ENCODE measurements around the gene SLC38A3. TPM values are rescaled to one million over a fixed set of nuclear protein-coding genes. Genes with fewer than 3 reads are reported as not detected.
A peak's percentile ranks its signal among the peaks of the same experiment; 100 is the strongest.

Gene SLC38A3
- total and polyA plus RNA-seq, 4 experiments from 2014 or later = not detected

- Mint-ChIP-seq H3K4me3 (peak overlapping the region; percentile 96 to 99 (median 98)), H3K4me1 (peaks cover 30 to 76% (median 52%) of the 10 kb centered on the region in 4 donors), H3K27ac (peak overlapping the region; percentile 91 to 97 (median 94)), H3K36me3 (peaks cover 0 to 39% of the 10 kb centered on the region in 2 donors), H3K27me3 (no peaks in the 10 kb centered on the region), H3K9me3 (no peaks in the 10 kb centered on the region)
- DNase-seq = peak; percentile 83 to 94 (median 86)
- peaks cover 61% of the 10 kb centered on the region for H3K4me1 ChIP-seq (ENCODE audit: insufficient read depth, low read length)
- ChIA-PET CTCF (ENCODE audit: partially characterized antibody) (interaction anchor here (1.2 to 10.2 kb wide), 5 partner anchors 8 to 61 kb away, joined by 3 to 127 read pairs (median 4); partner anchors contain the start of genes HYAL3 and NAA80), POLR2A (ENCODE audit: partially characterized antibody) (interaction anchor here (0.9 to 11.2 kb wide), 13 partner anchors 8 to 826 kb away, joined by 3 to 150 read pairs (median 6); partner anchors contain the start of genes C3orf18, CYB561D2, HYAL3 and IFRD2)
- no peaks in the 10 kb centered on the region for H3K27me3 ChIP-seq (ENCODE audit: insufficient read depth, low read length)
- H3K4me3 ChIP-seq (ENCODE audit: low read length in 2 of 2) = peak overlapping the region; percentile 75 to 94
- peaks cover 12% of the 10 kb centered on the region for H3K36me3 ChIP-seq (ENCODE audit: insufficient read depth, low read length)
- H3K9me3 ChIP-seq (ENCODE audit: control insufficient read depth in 1 of 2, low read length in 2 of 2) = no peaks in the 10 kb centered on the region
- intact Hi-C loops (cut with micrococcal nuclease) = loop anchor here (1.0 to 5.0 kb wide), 5 partner anchors 8 to 1734 kb away; partner anchors contain the start of genes ABHD14B, HYAL3 and NAA80
- peak overlapping the region; percentile 76 for H3K27ac ChIP-seq (ENCODE audit: low read depth, low read length)
Observed at GRCh38 chr3:50237754-50238548, 32.9 kb downstream of the SLC38A3 start.

DNA sequence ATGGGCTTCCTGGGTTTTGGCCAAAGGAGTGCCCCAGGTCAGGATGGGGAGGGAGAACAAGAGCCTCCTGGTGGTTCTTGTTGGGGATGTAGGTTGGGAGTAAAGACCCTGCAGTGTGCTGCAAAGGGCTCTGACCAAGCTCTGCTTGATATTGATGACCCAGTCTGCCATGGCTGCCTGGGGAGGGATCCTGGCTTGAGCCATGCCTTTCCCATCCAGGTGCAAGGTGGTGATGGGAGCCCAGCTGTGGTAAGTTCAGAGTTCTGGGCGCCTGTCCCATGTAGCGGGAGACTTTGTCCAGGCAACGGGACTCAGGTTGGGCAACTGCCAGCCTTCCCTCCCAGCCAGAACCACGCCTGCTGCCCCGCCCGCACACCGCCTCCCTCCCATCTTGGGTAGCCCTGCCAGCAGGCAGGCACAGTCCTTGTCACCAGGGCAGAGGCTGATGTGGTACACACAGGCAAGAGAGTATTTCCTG, 33.5 kb downstream of the SLC38A3 start:
- Mint-ChIP-seq H3K27me3 (no peaks in the 10 kb centered on the region), H3K4me1 (peaks cover 32 to 77% (median 55%) of the 10 kb centered on the region in 4 donors), H3K9me3 (no peaks in the 10 kb centered on the region), H3K27ac (peak overlapping the region; percentile 91 to 97 (median 94)), H3K4me3 (peak overlapping the region; percentile 96 to 99 (median 98)), H3K36me3 (peaks cover 0 to 42% of the 10 kb centered on the region in 2 donors)
- H3K4me3 ChIP-seq (ENCODE audit: low read length in 2 of 2) = peak overlapping the region; percentile 75 to 94
- ChIA-PET CTCF (ENCODE audit: partially characterized antibody) (interaction anchor here (1.7 to 10.2 kb wide), 4 partner anchors 8 to 60 kb away, joined by 3 to 127 read pairs (median 34); partner anchors contain the start of genes HYAL3 and NAA80), POLR2A (ENCODE audit: partially characterized antibody) (interaction anchor here (1.0 to 11.2 kb wide), 6 partner anchors 8 to 329 kb away, joined by 3 to 150 read pairs (median 16); partner anchors contain the start of gene C3orf18)
- no peak for DNase-seq
- H3K4me1 ChIP-seq (ENCODE audit: insufficient read depth, low read length) = peaks cover 67% of the 10 kb centered on the region
- H3K36me3 ChIP-seq (ENCODE audit: insufficient read depth, low read length) = peaks cover 12% of the 10 kb centered on the region
- no peaks in the 10 kb centered on the region for H3K27me3 ChIP-seq (ENCODE audit: insufficient read depth, low read length)
- H3K27ac ChIP-seq (ENCODE audit: low read depth, low read length) = peak overlapping the region; percentile 76
- no peaks in the 10 kb centered on the region for H3K9me3 ChIP-seq (ENCODE audit: control insufficient read depth in 1 of 2, low read length in 2 of 2)
- intact Hi-C loops (cut with micrococcal nuclease) = loop anchor here (1.0 to 5.0 kb wide), 5 partner anchors 8 to 1734 kb away; partner anchors contain the start of genes ABHD14B, HYAL3 and NAA80

DNA sequence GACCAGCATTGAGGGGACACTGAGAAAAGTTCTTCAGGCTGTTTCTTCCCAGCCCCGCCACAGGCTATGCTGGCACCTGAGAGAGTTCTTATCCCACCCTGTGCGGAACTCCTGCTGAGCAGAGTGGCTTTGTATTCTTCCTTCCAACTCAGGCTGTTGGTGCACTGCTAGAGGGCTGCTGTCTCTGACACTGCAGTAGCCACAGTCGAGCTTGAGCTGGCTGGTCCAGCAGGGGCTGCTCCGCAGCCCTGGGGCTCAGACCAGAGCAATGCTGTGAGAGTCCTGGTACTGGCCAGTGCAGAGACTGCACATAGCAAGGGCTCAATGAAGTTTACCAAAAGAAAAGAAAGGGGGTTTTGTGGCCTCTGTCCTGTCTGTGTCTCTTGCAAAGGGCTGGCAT, 34.6 kb downstream of the SLC38A3 start:
- Mint-ChIP-seq H3K4me3 (peak overlapping the region in 7 of 8 donors; percentile 39 to 99 (median 97)), H3K4me1 (peaks cover 37 to 86% (median 62%) of the 10 kb centered on the region in 4 donors), H3K27ac (peak overlapping the region; percentile 66 to 97 (median 91)), H3K27me3 (no peaks in the 10 kb centered on the region), H3K36me3 (peaks cover 0 to 48% of the 10 kb centered on the region in 2 donors), H3K9me3 (no peaks in the 10 kb centered on the region)
- H3K9me3 ChIP-seq (ENCODE audit: control insufficient read depth in 1 of 2, low read length in 2 of 2) = no peaks in the 10 kb centered on the region
- no peak overlapping the region for H3K4me3 ChIP-seq (ENCODE audit: low read length in 2 of 2)
- no peak for DNase-seq
- ChIA-PET CTCF (ENCODE audit: partially characterized antibody) (interaction anchor here (0.9 to 10.2 kb wide), 3 partner anchors 12 to 59 kb away, joined by 3 to 127 read pairs (median 4); partner anchors contain the start of genes HYAL3 and NAA80), POLR2A (ENCODE audit: partially characterized antibody) (interaction anchor here (11.2 kb wide), 1 partner anchor 11 kb away, joined by 150 read pairs; no protein-coding TSS in a partner anchor)
- intact Hi-C loops (cut with micrococcal nuclease) = loop anchor here (5.0 kb wide), 2 partner anchors 98 to 1733 kb away; partner anchors contain the start of gene ABHD14B
- peaks cover 74% of the 10 kb centered on the region for H3K4me1 ChIP-seq (ENCODE audit: insufficient read depth, low read length)
- peaks cover 17% of the 10 kb centered on the region for H3K36me3 ChIP-seq (ENCODE audit: insufficient read depth, low read length)
- no peaks in the 10 kb centered on the region for H3K27me3 ChIP-seq (ENCODE audit: insufficient read depth, low read length)
- H3K27ac ChIP-seq (ENCODE audit: low read depth, low read length) = peak overlapping the region; percentile 76

- no peak overlapping the region for H3K4me3 ChIP-seq (ENCODE audit: low read length in 2 of 2)
- Mint-ChIP-seq H3K4me1 (peaks cover 38 to 93% (median 65%) of the 10 kb centered on the region in 4 donors), H3K36me3 (peaks cover 0 to 49% of the 10 kb centered on the region in 2 donors), H3K4me3 (peak overlapping the region; percentile 4 to 77 (median 60)), H3K27me3 (no peaks in the 10 kb centered on the region), H3K9me3 (no peaks in the 10 kb centered on the region), H3K27ac (peak overlapping the region; percentile 73 to 96 (median 92))
- no peaks in the 10 kb centered on the region for H3K9me3 ChIP-seq (ENCODE audit: control insufficient read depth in 1 of 2, low read length in 2 of 2)
- H3K4me1 ChIP-seq (ENCODE audit: insufficient read depth, low read length) = peaks cover 78% of the 10 kb centered on the region
- H3K27me3 ChIP-seq (ENCODE audit: insufficient read depth, low read length) = no peaks in the 10 kb centered on the region
- DNase-seq = no peak
- intact Hi-C loops (cut with micrococcal nuclease) = no loop called here
- CTCF ChIA-PET (ENCODE audit: partially characterized antibody) = interaction anchor here (1.0 to 10.2 kb wide), 4 partner anchors 14 to 48 kb away, joined by 3 to 127 read pairs (median 16); no protein-coding TSS in a partner anchor
- H3K27ac ChIP-seq (ENCODE audit: low read depth, low read length) = peak overlapping the region; percentile 76
- H3K36me3 ChIP-seq (ENCODE audit: insufficient read depth, low read length) = peaks cover 18% of the 10 kb centered on the region
- POLR2A ChIA-PET (ENCODE audit: partially characterized antibody) = interaction anchor here (1.0 to 11.2 kb wide), 3 partner anchors 13 to 95 kb away, joined by 3 to 150 read pairs (median 5); no protein-coding TSS in a partner anchor
Observed at GRCh38 chr3:50241163-50241562, 36.1 kb downstream of the SLC38A3 start.

DNA sequence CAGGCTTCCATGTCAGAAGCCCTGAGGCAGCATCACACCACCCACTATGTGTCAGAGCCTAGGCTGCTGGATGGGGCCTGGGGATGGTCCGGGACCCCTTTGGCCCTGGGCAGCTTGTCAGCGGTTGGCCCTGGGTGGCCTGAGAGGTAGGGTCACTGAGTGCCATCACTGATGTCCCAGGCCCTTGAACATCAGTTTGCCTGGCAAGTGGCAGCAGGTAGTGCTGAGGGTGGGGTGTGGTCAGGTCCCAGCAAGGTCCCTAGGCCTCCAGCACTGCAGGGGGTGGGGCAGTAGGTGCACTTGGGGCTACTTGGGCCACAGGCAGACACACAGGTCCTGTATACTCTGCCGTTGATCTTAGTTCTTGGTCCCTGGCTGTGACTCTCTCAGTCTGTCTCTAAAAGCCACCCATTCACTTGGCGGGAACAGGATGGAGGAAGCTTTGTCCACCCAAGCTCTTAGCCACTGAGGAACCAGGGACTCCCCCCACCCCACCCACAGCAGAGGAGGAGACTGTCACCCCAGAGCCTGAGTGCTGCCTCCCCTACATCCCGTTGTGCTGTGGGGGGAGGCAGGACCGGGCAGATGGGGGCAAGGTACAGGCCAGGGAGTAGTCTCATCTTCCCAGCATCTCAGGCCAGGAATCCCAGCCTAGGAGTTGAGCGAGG, 36.8 kb downstream of the SLC38A3 start:
- CTCF ChIA-PET (ENCODE audit: partially characterized antibody) = interaction anchor here (1.0 to 10.2 kb wide), 3 partner anchors 15 to 48 kb away, joined by 3 to 127 read pairs (median 29); no protein-coding TSS in a partner anchor
- peak overlapping the region; percentile 15 to 84 (median 63) for H3K4me3 Mint-ChIP-seq
- H3K27me3 Mint-ChIP-seq = no peaks in the 10 kb centered on the region
- Histone ChIP-seq H3K4me1 (ENCODE audit: insufficient read depth, low read length) (peaks cover 85% of the 10 kb centered on the region), H3K36me3 (ENCODE audit: insufficient read depth, low read length) (peaks cover 18% of the 10 kb centered on the region), H3K9me3 (ENCODE audit: control insufficient read depth in 1 of 2, low read length in 2 of 2) (no peaks in the 10 kb centered on the region), H3K27me3 (ENCODE audit: insufficient read depth, low read length) (no peaks in the 10 kb centered on the region), H3K4me3 (ENCODE audit: low read length in 2 of 2) (no peak overlapping the region), H3K27ac (ENCODE audit: low read depth, low read length) (peak overlapping the region; percentile 76)
- DNase-seq = no peak
- peak overlapping the region; percentile 64 to 96 (median 92) for H3K27ac Mint-ChIP-seq
- H3K9me3 Mint-ChIP-seq = no peaks in the 10 kb centered on the region
- intact Hi-C loops (cut with micrococcal nuclease) = no loop called here
- POLR2A ChIA-PET (ENCODE audit: partially characterized antibody) = interaction anchor here (0.7 to 11.2 kb wide), 6 partner anchors 14 to 94 kb away, joined by 3 to 150 read pairs (median 4); partner anchors contain the start of genes IFRD2 and TUSC2
- peaks cover 43 to 95% (median 70%) of the 10 kb centered on the region in 4 donors for H3K4me1 Mint-ChIP-seq
- peaks cover 0 to 47% of the 10 kb centered on the region in 2 donors for H3K36me3 Mint-ChIP-seq

DNA sequence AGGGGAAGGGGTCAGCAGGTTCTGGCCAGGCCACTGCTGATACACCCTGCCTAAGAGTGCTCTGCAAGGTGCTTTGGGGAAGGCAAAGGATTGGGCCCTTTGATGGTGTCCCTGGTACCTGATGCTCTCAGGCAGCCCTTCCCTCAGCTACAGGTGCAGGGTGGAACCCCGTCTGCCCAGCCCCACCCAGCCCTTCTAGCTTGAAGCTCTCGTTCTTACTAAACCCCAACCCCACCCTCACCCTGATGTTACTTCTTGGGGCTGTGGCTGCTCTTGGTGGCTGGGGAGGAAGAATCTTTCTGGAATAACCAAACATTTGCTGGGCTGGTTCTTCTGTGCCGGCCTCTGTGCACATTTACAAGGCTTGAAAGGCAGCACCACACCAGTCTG, 37.3 kb downstream of the SLC38A3 start:
- no peak for DNase-seq
- peak overlapping the region in 7 of 8 donors; percentile 71 to 84 (median 76) for H3K4me3 Mint-ChIP-seq
- ChIA-PET POLR2A (ENCODE audit: partially characterized antibody) (interaction anchor here (0.7 to 11.2 kb wide), 5 partner anchors 14 to 94 kb away, joined by 3 to 150 read pairs (median 4); partner anchors contain the start of genes IFRD2 and TUSC2), CTCF (ENCODE audit: partially characterized antibody) (interaction anchor here (4.1 to 10.2 kb wide), 2 partner anchors 15 to 49 kb away, joined by 29 to 127 read pairs; no protein-coding TSS in a partner anchor)
- H3K4me1 Mint-ChIP-seq = peaks cover 47 to 95% (median 74%) of the 10 kb centered on the region in 4 donors
- no peak overlapping the region for H3K4me3 ChIP-seq (ENCODE audit: low read length in 2 of 2)
- intact Hi-C loops (cut with micrococcal nuclease) = no loop called here
- no peaks in the 10 kb centered on the region for H3K9me3 Mint-ChIP-seq
- peak overlapping the region; percentile 87 to 96 (median 94) for H3K27ac Mint-ChIP-seq
- H3K27me3 ChIP-seq (ENCODE audit: insufficient read depth, low read length) = no peaks in the 10 kb centered on the region
- peaks cover 91% of the 10 kb centered on the region for H3K4me1 ChIP-seq (ENCODE audit: insufficient read depth, low read length)
- no peaks in the 10 kb centered on the region for H3K27me3 Mint-ChIP-seq
- no peaks in the 10 kb centered on the region for H3K9me3 ChIP-seq (ENCODE audit: control insufficient read depth in 1 of 2, low read length in 2 of 2)
- peak overlapping the region; percentile 76 for H3K27ac ChIP-seq (ENCODE audit: low read depth, low read length)
- H3K36me3 Mint-ChIP-seq = peaks cover 0 to 45% of the 10 kb centered on the region in 2 donors
- peaks cover 18% of the 10 kb centered on the region for H3K36me3 ChIP-seq (ENCODE audit: insufficient read depth, low read length)
